ENCODE data around the gene STK32B.
"Not testable (repeated sequence)": the region's sequence is repeated elsewhere in the genome, so short reads cannot be mapped to it uniquely, and the experiment has no call there.

The STK32B gene

DNA sequence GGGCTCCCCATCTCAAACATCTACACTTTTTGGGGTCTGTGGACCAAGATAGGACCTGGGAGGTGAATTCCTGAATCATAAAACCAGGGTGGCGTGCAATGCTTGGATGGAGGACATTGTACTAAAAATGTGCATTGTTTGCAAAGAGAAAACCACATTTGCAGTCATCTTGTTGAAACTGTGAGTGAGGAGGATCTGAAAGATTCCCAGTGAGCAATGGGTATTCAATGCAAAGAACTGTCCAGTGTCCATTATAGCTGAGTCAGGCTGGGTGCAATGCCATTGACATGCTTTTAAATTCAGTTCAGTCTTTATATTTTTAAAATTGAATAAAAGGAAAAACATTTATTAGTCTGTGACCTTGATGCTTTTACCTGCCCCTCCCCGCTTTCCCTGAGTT, 215.7 kb downstream of the STK32B start:
- no peak for DNase-seq (ENCODE audit: low read depth)

- DNase-seq (ENCODE audit: low read depth) = no peak
Measured at GRCh38 chr4:5267408-5267807, 216.1 kb downstream of the STK32B start.

DNA sequence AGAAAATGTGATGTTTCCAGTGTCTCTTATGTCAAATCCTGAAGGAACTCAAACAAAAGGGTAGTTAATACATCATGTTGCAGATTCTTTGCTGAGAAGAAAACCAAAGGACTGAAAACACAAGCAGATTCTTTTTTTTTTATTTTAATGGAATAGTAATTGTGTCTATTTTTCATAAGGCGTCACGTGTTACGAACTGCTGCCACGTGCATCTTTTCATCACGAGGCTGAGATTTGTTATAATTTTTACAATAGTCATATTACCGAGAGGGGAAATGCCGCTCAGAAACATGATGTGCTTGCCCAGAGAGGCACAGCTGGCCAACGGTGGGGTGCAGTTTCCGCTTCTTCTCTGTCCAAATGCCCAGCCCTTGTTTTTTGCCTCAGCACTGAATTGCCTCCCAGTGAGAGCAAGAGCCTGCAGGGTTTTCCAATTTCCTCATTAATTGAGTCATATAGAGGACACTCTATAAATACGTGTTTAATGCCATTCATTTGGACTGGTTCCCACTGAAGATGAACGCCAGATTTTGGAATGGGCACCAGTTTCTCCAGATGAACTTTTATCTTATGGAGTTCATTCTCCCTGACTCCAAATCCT, 225.3 kb downstream of the STK32B start:
- DNase-seq (ENCODE audit: low read depth) = no peak

GRCh38 chr4:5277079-5277478, 225.8 kb downstream of the STK32B start:
- no peak for DNase-seq (ENCODE audit: low read depth)

GRCh38 chr4:5278213-5278612, 226.9 kb downstream of the STK32B start:
- DNase-seq (ENCODE audit: low read depth) = no peak

DNA sequence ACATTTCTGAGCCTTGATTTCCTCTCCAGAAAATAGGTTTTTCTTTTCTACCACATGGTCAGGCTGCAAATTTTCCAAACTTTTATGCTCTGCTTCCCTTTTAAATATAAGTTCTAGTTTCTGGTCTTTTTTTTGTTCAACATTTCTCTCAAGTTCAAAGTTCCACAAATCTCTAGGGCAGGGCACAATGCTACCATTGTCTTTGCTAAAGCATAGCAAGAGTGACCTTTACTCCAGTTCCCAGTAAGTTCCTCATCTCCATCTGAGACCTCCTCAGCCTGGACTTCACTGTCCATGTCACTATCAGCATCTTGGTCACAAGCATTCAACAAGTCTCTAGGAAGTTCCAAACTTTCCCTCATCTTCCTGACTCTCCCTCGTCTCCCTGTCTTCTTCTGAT, 228.8 kb downstream of the STK32B start:
- DNase-seq (ENCODE audit: low read depth) = not testable (repeated sequence)

DNA sequence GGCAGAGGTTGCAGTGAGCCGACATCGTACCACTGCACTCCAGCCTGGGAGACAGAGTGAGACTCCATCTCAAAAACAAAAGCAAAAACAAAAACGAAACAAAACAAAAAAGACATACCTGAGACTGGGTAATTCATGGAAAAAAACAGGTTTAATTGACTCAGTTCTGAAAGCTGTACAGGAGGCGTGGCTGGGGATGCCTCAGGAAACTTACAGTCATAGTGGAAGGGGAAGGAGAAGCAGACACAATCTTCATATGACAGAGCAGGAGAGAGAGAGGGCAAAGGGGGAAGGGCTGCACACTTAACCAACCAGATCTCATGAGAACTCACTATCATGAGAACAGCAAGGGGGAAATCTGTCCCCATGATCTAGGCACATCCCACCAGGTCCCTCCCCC, 229.5 kb downstream of the STK32B start:
- no peak for DNase-seq (ENCODE audit: low read depth)

DNA sequence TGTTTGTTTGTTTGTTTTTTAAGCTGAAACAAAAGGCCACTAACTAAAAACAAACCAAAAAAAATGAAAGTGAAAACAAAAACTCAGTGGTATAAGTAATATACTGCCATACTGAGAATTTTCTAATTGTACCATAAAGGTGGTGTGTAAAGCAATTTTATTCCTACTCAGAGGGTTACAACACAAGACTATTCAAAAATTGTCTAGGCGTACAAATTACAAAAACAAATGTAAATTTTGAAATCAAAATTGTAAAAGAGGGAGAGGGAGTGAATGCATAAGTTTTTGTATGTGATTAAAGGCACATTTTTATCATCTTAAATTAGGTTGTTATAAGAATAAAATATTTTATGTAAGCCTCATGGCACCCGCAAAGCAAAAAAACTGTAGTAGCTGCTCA, 232.6 kb downstream of the STK32B start:
- no peak for DNase-seq (ENCODE audit: low read depth)

DNA sequence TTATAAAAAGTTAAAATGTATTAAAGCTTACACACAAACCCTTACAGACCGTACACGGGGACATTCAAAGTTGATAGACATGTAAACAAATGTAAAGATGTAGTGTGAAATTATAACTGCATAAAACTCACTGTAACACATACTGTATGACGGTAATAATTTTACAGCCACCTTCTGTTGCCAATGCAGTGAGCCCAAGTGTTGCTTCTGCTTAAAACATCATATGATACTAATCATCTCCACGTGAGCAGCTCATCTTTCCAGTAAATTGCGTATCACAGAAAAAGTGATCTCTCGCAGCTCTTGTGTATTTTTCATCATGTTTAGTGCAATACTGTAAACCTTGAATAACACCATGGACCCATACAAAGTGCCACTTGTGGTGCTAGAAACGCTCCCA, 233.2 kb downstream of the STK32B start:
- DNase-seq (ENCODE audit: low read depth) = no peak

DNA sequence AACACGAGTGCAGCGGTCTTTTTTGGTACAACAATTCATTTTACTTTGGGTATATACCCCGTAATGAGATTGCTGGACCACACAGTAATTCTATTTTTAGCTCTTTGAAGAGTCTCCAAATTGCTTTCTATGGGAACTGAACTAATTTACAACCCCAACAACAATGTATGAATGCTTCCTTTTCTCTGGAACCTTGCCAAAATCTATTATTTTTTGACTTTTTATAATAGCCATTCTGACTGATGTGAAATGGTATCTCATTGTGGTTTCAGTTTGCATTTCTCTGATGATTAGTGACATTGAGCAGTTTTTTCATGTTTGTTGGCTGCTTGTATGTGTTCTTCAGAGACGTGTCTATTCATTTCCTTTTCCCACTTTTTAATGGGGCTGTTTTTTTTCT, 240.8 kb downstream of the STK32B start:
- DNase-seq (ENCODE audit: low read depth) = no peak

DNA sequence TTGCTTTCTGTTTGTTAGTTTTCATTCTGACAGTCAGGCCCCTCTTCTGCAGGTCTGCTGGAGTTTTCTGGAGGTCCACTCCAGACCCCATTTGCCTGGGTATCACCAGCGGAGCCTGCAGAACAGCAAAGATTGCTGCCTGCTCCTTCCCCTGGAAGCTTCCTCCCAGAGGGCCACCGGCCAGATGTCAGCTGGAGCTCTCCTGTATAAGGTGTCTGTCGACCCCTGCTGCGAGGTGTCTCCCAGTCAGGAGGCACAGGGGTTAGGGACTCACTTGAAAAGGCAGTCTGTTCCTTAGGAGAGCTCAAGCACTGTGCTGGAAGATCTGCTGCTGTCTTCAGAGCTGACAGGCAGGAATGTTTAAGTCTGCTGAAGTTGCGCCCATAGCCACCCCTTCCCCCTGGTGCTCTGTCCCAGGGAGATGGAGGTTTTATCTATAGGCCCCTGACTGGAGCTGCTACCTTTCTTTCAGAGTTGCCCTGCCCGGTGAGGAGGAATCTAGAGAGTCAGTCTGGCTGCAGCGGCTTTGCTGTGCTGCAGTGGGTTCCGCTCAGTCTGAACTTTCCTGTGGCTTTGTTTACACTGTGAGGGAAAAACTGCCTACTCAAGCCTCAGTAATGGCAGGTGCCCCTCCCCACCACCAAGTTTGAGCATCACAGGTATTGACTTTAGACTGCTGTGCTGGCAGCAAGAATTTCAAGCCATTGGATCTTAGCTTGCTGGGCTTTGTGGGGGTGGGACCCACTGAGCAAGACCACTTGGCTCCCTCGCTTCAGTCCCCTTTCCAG, 246.9 kb downstream of the STK32B start:
- DNase-seq (ENCODE audit: low read depth) = not testable (repeated sequence)

GRCh38 chr4:5300283-5300682, 249.0 kb downstream of the STK32B start:
- no peak for DNase-seq (ENCODE audit: low read depth)

DNA sequence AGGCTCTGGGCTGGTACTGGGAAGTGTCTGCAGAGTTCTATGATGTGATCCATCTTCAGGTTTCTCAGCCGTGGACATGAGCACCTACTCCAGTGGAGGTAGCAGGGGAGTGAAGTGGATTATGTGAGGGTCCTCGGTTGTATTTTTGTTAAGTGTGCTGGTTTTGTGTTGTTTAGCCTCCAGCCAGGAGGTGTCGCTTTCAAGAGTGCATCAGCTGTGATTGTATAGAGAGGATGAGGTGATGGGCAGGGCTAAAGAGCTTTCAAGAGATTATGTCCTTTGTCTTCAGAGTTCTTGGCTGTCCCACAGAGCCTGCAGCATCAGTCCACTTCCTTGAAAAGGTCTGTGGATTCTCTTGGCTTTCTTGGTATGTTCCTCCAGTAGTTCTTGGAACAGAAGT, 256.6 kb downstream of the STK32B start:
- DNase-seq (ENCODE audit: low read depth) = no peak

- DNase-seq (ENCODE audit: low read depth) = no peak
Measured at GRCh38 chr4:5322321-5322720, 271.0 kb downstream of the STK32B start.

DNA sequence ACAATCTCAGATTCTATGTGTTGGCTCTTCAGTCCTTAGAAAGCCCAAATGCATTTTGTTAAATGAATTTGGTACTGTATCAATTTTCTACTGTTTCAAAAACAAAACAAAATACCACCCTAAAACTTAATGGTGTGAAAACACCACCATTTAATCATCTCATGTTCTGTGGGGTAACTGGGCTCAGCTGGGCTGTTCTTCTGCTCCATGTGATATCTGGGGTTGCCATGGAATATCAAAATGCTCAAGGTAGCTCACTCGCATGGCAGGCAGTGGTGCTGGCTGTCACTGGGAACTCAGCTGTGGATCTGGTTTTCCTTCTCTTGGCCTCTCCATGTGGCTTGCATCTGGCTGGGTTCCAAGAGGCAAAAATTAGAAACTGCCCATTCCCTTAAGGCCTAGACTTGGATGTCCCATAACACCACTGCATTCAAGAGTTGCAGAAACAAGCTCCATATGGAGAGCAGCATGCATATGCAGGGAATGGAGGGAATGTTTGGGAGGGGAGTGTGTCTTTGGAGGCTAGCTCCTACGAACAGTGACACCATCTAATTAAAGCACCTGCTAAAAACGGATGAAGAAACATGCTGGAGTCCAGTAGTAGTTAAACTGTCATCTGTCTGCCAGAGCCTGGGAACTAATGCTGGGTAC, 279.2 kb downstream of the STK32B start:
- no peak for DNase-seq (ENCODE audit: low read depth)

- DNase-seq (ENCODE audit: low read depth) = no peak
Measured at GRCh38 chr4:5337731-5338130, 286.5 kb downstream of the STK32B start.

GRCh38 chr4:5338531-5338930, 287.3 kb downstream of the STK32B start:
- DNase-seq (ENCODE audit: low read depth) = no peak

DNA sequence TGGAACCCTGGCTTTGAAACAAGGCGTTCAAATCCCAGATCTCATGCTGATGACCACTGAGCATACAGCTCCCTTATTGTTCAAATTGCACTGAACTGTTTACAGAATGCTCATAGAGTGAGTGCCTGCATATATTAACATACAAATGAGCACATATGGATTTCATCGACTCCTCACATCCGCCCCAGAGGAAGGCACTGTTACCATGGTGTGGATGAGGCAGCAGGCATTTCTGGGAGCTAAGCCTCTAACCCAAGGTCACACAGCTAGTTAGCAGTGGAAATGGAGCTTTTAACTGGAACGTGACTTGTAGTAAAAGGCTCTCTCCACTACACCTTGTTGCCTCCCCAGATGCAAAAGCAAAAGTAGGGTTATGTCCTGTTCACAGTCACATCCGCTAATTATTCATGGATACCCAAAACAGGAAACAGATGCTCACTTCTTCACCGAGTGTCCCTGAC, 289.7 kb downstream of the STK32B start:
- no peak for DNase-seq (ENCODE audit: low read depth)

GRCh38 chr4:5341526-5341925, 290.2 kb downstream of the STK32B start:
- no peak for DNase-seq (ENCODE audit: low read depth)

GRCh38 chr4:5355846-5356245, 304.6 kb downstream of the STK32B start:
- DNase-seq (ENCODE audit: low read depth) = no peak

DNA sequence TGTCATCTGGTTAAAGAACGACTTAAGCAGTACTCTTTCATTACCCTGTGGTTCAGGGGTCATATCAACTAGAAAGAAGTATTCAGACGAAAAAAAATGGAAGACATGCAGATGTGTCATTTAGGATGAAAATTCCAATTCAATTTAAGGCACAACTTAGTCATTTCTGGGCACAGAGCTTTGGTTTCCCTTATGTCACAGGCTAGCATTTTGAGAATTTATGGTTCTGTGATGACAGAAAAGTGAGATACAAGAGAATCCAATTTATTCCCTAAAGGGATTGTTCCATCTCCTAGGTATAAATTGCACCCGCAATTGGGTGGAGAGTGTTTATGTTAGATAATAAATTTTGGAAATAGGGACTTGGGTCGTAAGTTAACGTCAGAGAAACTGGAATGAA, 306.6 kb downstream of the STK32B start:
- DNase-seq (ENCODE audit: low read depth) = no peak

DNA sequence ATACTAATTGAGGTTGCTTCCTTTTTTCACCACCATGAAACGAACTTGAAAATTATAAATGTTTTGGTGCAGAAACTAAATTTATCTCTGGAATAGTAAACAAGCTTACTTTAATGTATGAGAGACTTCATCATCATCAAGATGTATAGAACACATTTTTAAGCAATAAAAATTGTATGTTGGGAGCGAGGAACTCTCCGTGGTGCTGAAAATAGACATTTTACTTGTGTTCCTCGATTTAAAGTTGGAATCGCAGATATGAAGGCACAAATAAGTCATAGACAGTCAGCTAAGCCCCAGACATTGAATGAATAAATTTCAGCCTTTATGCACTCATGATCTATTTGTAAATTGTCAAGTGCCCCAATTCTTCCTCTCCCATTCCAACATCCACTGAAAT, 310.7 kb downstream of the STK32B start:
- no peak for DNase-seq (ENCODE audit: low read depth)

DNA sequence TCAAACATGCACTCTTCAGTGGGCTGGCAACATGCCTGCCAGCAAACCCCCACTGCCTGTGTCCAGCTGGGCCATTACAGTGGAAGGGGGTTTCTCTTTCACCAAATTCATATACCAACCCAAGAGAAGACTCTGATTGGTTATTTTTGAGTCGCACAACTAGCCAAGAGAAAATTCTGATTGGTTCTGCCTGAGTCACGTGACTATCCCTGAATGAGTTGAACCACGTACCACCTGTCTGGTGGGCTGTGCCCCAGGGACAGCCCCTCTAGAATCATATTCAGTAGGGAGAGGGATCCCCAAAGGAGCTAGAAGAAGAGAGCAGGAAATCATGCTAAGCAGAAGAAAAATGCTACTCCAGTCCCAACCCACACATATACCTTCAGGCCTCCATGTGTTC, 313.1 kb downstream of the STK32B start:
- no peak for DNase-seq (ENCODE audit: low read depth)

All from activated T-cell treated with anti-CD3 and anti-CD28 coated beads for 24 hours (primary cell).